DOHH2 (cell line): Measurements from ENCODE around the gene MOB2.

ENCODE experiments used
- EZH2phosphoT487 ChIP-seq: fragments of 200-600 bp; sonication (generic); IDR thresholded peaks from 2 replicates; pipeline ENCODE4 v1.6.1; 2017; ENCODE audit warnings: borderline replicate concordance, mild to moderate bottlenecking, antibody characterized with exemption, low read length, moderate library complexity, mixed read lengths
- TF ChIP-seq, protein P1 (sequence below): fragments of 200-600 bp; sonication (generic); IDR thresholded peaks from one replicate; pipeline ENCODE4 v1.5.1; 2014; ENCODE audit warnings: antibody characterized with exemption, mild to moderate bottlenecking, low read depth, low read length; ENCODE audit not compliant: poor library complexity, severe bottlenecking

DNA sequence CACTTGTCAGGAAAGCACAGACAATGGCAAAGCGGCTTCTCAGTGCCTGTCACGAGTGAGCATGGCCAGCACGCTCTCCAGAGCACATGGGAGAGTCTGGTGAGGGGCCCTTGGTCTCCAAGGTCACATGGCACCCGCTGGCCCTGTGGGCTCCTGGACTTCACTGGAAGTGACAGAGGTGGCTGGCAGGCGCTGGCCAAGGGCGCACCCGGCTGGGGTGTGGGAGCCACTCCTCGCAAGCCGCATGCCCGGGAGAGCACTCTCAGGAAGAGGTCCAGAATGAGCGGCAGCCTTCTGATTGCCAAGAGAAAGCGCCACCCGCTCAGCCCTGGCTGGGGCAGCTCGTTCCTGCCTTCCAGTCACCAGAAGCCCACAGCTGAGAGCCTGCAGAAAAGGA lies 17.1 kb upstream of the MOB2 start:
- TF ChIP-seq, protein P1, sequence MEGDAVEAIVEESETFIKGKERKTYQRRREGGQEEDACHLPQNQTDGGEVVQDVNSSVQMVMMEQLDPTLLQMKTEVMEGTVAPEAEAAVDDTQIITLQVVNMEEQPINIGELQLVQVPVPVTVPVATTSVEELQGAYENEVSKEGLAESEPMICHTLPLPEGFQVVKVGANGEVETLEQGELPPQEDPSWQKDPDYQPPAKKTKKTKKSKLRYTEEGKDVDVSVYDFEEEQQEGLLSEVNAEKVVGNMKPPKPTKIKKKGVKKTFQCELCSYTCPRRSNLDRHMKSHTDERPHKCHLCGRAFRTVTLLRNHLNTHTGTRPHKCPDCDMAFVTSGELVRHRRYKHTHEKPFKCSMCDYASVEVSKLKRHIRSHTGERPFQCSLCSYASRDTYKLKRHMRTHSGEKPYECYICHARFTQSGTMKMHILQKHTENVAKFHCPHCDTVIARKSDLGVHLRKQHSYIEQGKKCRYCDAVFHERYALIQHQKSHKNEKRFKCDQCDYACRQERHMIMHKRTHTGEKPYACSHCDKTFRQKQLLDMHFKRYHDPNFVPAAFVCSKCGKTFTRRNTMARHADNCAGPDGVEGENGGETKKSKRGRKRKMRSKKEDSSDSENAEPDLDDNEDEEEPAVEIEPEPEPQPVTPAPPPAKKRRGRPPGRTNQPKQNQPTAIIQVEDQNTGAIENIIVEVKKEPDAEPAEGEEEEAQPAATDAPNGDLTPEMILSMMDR: no peak
- no peak for TF ChIP-seq EZH2phosphoT487
